Measurements from ENCODE around the gene CEL.
A peak's percentile ranks its signal among the peaks of the same experiment; 100 is the strongest.
"Not testable (repeated sequence)": the region's sequence is repeated elsewhere in the genome, so short reads cannot be mapped to it uniquely, and the experiment has no call there.

CEL gene

DNA sequence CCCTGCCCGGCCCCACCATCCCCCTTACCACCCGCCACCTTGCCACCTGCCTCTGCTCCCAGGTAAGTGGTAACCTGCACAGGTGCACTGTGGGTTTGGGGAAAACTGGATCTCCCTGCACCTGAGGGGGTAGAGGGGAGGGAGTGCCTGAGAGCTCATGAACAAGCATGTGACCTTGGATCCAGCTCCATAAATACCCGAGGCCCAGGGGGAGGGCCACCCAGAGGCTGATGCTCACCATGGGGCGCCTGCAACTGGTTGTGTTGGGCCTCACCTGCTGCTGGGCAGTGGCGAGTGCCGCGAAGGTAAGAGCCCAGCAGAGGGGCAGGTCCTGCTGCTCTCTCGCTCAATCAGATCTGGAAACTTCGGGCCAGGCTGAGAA, at the start of gene CEL:
Gene CEL, plus strand, starts transcription at position 218 of the 382 bp plus-strand sequence. Its CDS starts 22 bp downstream, at position 240.
- not testable (repeated sequence) for DNase-seq (ENCODE audit: extremely low read depth in 1 of 2, low read depth in 1 of 2)

DNA sequence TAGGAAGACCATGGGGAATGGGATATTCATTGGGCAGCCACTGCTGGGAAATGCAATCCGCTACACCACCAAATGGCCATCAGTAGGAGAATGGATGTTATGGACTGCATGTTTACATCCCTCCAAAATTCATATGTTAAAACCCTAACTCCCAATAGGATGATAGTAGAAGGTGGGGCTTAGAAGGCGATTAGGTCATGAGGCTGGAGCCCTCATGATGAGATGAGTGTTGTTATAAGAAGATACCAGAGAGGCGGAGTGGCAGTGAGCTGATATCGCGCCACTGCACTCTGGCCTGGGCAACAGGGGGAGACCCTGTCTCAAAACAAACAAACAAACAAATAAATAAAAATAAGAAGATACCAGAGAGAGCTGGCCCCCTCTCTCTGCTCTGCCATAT, 47.1 kb upstream of the CEL start:
- no peak for DNase-seq (ENCODE audit: extremely low read depth in 1 of 2, low read depth in 1 of 2)

DNA sequence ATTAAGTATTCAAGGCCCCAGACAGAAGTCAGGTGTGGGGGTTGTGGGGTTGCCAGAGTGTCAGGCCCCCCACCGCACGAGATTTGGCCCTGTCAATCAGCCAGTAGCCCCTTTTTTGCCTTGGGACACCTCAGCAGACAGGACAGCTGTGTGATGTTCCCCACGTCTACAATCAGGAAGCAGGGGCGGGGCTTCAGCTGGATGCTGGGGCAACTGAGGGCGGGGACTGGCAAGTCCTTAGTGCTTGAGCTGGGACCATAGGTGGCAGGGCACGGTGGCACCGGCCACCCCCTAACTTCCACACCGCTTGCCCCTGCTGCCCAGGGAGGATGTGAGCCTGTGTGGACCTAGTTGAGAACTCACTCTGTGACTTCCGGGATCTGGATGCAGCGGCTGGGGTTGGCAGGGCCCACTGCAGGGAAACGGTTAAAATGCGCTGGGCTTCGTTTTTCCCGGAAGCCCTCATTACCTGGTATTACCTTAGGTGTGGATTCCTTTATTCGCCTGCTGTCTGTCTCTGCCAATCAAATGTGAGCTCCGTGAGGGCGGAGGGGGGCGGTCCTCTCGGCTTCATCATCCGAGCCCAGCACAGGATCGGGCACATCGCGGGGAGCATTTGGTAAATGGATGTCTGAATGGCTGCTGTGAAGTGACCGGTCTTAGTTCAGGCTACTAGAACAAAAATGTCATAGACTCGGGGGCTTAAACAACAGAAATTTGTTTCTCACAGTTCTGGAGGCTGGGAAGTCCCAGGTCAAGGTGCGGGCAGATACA, 38.5 kb upstream of the CEL start:
- DNase-seq (ENCODE audit: extremely low read depth in 1 of 2, low read depth in 1 of 2), result peak; percentile 6 to 60

DNA sequence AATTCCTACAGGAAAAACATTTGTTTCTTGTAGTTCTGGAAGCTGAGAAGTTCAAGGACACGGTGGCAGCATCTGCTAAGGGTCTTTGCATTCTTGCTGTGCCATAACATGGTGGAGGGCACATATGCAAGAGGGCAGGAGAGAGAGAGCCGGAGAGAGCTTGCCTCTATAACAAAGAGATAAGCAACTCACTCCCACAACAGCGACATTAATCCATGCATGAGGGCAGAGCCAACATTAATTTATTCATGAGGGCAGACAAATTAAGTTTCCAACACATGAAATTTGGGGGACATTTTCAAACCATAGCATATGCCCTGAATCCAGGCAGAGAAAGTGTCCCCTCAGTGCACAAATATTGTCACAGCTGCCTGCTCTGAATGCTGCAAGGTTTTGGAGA, 35.4 kb upstream of the CEL start:
- no peak for DNase-seq (ENCODE audit: extremely low read depth in 1 of 2, low read depth in 1 of 2)

DNA sequence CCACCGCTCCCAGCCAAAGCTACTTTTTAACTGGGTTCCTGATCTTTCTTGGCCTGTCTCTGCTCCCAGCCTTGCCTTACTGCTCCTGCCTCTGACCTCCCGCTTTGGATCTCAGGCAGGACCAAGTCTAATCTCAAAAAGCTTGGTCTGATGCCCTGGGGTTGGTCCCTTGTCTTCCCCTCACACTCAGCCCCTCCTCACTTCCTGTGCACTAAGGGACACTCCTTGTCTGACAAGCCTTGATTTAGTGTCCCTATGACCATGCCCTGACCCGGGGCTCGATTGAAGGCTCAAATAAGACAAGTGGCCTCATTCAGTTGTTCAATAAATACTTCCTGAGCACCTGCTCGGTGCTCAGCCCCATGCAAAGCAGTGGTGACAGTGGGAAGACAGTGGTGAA, 34.6 kb upstream of the CEL start:
- no peak for DNase-seq (ENCODE audit: extremely low read depth in 1 of 2, low read depth in 1 of 2)

DNA sequence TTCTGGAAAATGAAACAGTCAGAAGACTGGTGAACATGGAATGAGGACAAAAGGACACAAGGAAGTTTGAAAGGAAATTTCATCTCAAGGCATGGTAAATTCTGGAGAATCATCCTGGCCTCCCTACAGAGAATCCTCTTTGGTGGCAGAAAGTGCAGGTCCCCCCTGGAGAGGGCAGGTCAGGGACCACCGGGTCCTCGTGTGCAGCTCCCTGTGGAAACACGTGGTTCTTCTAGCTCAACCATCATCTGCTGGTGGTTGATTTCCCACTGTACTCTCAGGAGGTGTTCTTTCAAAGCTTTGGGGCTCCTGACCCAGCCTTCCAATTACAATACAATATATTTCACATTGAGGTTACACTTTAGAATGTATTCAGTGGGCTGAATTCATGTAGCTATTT, 33.6 kb upstream of the CEL start:
- no peak for DNase-seq (ENCODE audit: extremely low read depth in 1 of 2, low read depth in 1 of 2)

DNA sequence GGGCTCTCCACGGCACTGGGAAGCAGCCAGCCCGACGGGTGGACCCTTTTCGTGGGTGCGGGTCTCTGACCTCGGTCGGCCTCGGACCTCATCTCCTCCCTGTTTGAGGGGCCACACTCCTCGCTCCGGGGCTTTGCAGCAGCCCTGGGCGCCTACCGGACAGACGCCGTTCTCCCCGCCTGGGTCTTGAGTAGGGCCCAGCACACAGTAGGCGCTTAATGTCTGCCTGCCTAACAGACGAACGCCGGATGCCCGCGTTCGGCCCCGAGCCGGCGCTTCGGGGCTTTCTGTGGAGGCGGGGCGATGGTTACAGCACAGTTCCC, 31.8 kb upstream of the CEL start:
- no peak for DNase-seq (ENCODE audit: extremely low read depth in 1 of 2, low read depth in 1 of 2)

DNA sequence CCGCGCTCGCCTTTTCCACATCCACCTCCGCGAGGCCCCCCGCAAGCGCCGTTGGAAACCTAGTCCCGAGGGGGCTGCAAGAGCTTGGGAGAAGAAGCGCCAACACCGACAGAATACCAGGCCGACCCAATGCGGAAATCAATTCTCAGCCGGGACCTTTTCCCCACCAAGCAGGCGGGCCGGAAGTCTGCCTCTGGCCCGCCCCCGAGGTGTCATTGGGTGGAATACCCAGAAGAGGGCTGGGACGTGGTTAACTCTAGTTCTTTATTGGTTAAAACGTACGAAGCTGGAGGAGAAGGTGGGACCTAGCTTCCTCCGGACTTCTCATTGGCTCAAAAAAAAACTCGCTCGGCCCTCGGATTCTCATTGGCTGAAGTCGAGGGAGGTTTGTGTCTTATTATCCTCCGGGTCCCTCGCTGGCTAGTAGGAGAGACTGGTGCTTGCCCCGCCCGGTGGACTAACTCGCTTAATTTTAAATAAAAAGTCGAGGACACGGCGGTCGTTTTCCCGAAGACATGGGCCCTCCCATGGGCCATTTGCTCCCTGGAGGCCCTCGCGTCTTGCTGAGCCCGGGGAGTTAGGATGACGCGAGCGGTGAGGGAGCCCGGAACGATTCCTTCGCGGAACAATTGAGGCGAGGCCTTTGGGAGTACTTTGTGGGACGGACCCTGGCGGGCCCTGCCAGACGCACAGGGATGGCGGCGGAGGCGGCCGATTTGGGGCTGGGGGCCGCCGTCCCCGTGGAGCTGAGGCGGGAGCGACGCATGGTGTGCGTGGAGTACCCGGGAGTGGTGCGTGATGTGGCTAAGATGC, 31.3 kb upstream of the CEL start, which contains the start of gene GTF3C5:
Gene GTF3C5, plus strand, starts transcription at position 681 of the 813 bp plus-strand sequence. Its CDS starts 15 bp downstream, at position 696.
- DNase-seq (ENCODE audit: extremely low read depth in 1 of 2, low read depth in 1 of 2), result peak; percentile 73 to 86

DNA sequence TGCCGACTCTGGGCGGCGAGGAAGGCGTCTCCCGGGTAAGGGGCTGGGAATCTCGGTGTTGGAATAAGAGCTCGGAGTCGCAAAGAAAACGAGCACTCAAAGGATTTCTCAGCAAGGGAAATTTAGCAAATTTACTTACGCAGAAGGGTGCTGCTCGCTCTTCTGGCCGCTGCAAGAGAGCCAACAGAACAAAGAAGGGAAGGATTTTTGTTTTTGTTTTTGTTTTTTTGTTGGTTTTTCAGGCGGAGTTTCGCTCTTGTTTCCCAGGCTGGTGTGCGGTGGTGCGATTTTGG, 30.7 kb upstream of the CEL start:
- no peak for DNase-seq (ENCODE audit: extremely low read depth in 1 of 2, low read depth in 1 of 2)

DNA sequence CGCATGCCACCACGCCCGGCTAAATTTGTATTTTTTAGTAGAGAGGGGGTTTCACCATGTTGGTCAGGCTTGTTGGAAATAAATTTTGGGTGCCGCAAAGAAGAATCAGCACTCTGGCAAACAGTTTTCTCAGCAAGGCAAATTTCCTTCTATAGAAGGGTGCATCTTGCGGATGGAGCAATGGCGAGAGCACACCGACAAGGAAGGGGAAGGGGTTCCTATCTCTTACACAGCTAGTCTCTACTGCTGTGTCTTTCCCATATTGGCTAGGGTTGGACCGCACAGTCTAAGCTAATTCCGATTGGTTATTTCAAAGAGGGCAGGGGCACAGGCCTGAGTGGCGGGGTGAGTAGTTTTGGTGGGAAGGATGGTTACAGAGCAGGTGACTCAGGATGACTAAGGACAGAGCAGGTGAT, 30.3 kb upstream of the CEL start:
- DNase-seq (ENCODE audit: extremely low read depth in 1 of 2, low read depth in 1 of 2), result peak in 1 of 2 donors; percentile 21

DNA sequence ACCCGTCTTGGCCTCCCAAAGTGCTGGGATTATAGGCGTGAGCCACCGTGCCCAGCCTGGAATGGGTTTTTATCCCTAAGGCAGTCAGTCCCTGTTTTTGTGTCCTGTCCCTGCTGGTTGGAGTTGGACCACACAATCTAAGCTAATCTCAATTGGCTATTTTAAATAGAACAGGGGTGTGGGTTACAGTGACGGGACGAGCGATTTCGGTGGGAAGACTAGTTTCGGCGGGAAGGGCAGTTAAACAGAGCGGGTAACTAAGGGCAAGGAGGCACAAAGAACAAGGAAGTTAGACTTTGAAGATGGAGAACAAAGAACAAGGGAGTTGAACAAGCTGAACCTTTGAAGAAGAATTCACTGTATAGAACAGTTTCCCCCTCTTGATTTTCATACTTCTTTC, 29.6 kb upstream of the CEL start:
- DNase-seq (ENCODE audit: extremely low read depth in 1 of 2, low read depth in 1 of 2), result no peak

DNA sequence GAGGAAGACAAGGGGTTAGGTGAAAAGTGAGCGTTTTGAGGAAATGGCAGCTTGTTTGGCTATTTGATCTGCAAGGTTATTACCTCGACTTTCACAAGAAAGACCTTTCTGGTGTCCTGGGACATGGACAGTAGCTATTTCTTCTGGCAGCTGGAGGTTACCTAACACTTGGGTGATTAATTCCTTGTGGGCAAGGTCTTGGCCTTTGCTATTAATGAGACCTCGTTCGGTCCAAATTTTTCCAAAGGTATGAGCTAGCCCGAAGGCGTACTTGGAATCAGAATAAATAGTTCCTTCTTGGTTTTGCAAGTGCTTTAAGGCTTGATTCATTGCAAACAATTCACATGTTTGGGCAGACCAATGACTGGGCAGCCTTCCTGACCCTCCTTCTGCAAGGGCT, 26.1 kb upstream of the CEL start:
- DNase-seq (ENCODE audit: extremely low read depth in 1 of 2, low read depth in 1 of 2), result no peak

DNA sequence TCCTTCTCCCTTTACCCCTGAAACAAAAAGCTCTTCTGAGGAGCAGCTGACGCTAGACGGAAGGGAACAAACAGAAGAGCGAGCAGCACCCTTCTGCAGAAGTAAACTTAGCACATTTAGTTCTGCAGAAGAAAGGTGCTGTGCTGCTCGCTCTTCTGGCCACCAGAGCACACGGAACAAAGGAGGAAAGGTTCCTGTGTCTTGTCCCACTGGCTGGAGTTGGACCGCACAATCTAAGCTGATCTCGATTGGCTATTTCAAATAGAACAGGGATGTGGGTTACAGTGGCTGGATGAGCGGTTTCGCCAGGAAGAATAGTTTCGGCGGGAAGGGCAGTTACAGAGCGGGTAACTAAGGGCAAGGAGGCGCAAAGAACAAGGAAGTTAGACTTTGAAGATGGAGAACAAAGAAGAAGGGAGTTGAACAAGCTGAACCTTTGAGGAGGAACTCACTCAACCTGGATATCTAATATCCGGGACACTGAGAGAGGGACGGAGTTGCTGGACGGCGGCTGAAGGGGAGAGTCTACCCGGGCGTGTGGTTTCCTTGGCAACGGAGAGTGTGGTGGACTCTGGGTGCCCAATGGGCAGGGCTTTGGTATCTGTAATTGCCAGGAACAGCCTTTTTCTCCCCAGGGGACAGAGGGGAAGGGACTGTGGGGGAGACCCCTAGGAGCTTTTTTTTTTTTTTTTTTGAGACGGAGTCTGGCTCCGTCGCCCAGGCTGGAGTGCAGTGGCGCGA, 23.8 kb upstream of the CEL start:
- DNase-seq (ENCODE audit: extremely low read depth in 1 of 2, low read depth in 1 of 2), result no peak

DNA sequence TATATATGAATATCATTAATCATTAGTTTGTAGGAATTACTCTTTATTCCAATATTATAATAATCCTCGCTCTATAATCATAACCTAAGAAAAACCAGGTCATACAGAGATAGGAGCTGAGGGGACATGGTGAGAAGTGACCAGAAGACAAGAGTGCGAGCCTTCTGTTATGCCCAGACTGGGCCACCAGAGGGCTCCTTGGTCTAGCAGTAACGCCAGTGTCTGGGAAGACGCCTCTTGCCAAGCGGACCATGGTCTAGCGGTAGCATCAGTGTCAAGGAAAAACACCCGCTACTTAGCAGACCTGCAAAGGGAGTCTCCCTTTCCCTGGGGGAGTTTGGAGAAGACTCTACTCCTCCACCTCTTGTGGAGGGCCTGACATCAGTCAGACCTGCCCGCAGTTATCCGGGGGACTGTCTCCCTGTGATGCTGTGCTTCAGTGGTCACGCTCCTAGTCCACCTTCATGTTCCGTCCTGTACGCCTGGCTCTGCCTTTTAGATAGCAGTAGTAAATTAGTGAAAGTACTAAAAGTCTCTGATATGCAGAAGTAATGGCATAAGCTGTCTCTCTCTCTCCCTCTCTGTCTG, 20.8 kb upstream of the CEL start:
- not testable (repeated sequence) for DNase-seq (ENCODE audit: extremely low read depth in 1 of 2, low read depth in 1 of 2)

DNA sequence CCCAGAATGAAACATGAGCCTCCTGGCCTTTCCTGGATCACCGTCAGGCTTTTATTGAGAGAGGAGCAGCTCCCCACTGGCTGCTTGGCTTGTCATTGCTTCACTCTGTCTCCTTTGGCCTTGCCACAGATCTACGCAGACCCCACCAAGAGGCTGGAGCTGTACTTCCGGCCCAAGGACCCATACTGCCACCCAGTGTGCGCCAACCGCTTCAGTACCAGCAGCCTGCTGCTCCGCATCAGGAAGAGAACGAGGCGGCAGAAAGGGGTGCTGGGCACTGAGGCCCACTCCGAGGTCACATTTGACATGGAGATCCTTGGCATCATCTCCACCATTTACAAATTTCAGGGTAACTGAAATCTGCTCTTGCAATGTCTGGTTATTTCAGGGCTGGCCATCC, 19.8 kb upstream of the CEL start:
- no peak for DNase-seq (ENCODE audit: extremely low read depth in 1 of 2, low read depth in 1 of 2)

DNA sequence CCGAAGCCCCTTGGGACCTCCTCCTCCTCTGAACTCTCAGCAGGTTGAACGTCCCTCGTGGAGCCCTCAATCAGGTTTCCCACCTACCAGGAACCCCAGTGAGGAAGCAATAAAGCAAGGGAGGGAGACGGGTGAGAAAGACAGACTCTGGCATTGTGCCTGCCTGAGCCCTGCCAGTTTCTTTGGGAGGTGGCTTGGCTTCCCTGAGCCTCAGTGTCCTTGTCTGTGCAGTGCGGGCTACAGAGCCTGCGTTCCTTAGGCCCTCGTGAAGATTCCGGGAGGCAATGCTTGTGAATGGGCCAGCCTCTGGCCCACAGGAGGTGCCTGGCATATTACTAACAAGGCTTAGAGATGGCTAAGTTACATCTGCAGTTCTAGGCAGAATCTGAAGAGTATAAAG, 19.1 kb upstream of the CEL start:
- no peak for DNase-seq (ENCODE audit: extremely low read depth in 1 of 2, low read depth in 1 of 2)

DNA sequence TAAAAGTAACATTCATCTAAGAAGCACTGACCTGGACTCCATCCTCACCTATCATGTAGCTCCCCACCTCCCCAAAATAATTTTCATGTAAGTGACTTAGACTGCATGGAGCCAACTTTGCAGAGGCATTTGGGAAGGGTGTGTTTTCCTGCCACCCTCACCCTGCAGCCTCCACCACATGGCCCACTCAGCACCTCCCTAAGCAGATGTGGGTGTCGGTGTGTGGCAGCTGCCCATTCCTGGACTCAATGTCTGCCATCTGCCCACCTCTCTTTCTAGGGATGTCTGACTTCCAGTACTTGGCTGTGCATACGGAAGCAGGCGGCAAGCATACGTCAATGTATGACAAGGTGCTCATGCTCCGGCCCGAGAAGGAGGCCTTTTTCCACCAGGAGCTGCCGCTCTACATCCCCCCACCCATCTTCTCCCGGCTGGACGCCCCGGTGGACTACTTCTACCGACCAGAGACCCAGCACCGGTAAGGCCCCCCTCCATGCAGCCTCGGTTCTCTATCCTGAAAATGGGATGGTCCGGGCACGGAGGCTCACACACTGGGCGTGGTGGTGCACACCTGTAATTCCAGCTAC, 18.2 kb upstream of the CEL start:
- DNase-seq (ENCODE audit: extremely low read depth in 1 of 2, low read depth in 1 of 2), result no peak

DNA sequence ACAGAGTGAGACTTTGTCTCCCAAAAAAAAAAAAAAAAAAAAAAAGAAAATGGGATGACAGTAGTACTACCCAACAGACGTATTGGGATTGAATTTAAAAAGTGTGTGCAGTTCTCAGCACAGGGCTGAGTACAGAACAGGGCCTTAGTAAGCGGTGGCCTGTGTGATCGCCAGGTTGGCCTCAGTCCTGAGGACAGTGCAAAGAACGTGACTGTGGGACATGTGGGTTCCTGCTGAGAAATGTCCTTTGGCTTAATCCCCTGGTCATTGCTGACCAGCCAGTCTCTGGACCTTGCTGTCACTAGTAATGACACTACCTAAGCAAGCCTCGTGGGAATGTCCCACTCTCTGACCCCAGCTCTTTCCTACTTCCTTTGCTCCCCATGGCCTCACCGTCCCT, 17.7 kb upstream of the CEL start:
- DNase-seq (ENCODE audit: extremely low read depth in 1 of 2, low read depth in 1 of 2), result no peak

DNA sequence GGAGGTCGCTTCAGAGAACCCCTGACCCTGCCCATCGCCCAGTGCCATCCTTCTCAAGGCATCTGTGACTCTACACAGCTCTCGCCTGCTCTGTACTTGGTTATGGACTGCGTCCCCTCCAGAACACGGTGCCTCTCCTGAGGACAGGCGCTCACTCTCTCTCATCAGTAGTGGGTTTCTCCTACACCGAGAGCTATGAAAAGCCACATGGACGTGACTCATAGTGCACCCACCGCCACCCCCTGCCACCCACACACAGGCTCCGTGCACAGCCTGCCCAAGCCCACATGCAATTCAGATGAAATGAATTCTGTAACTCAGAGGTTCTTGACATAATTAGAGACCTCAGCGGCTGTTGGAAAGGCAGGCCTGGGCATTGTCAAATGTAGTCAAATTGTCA, 17.1 kb upstream of the CEL start:
- no peak for DNase-seq (ENCODE audit: extremely low read depth in 1 of 2, low read depth in 1 of 2)

DNA sequence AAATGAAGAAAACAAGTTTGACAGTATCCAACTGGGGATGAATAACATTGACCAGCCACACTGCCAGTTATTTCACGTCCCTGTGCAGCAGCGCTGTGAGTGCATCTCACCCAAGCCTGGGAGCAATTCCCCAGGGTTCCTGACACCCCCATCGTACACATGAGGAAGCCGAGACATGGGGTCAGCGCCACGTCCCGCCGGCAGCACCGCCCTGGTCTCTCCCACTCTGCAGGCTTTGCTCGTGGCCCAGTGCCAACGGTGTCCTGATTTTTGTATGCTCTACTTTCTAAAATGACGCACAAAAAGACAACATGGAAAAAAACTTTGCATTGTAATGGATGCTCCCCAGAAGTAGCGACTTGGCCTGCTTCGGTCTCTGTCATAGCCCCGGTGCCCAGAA, 16.6 kb upstream of the CEL start:
- no peak for DNase-seq (ENCODE audit: extremely low read depth in 1 of 2, low read depth in 1 of 2)

Data from stimulated activated CD8-positive, alpha-beta memory T cell treated with anti-CD3 and anti-CD28 coated beads, Interleukin-7, amount 100 ng/mL, for 48 hours (primary cell).